Smooth muscle cell of the brain vasculature (primary cell): ENCODE measurements around the gene QPRT.
"Not testable (repeated sequence)": the region's sequence is repeated elsewhere in the genome, so short reads cannot be mapped to it uniquely, and the experiment has no call there.

Experiments
- DNase-seq: peaks from one replicate; pipeline ENCODE4 v3.0.0-alpha.2; 2012; ENCODE audit warnings: low read depth, low spot score

Gene QPRT

GRCh38 chr16:29745121-29745852 is 66.3 kb downstream of the QPRT start:
- DNase-seq, result no peak

- no peak for DNase-seq
These were observed 66.9 kb downstream of the QPRT start, which contains the start of gene C16orf54 for GRCh38 chr16:29745853-29746345. TSS of gene C16orf54 (minus strand) at chr16:29745990. CDS start at chr16:29744951, 1,039 bp downstream.

GRCh38 chr16:29746518-29746917 is 67.5 kb downstream of the QPRT start:
- not testable (repeated sequence) for DNase-seq
